Frontal cortex (tissue), 4 donors: Measurements from ENCODE around the gene CCDC15. TPM values are rescaled to one million over a fixed set of nuclear protein-coding genes. Genes with fewer than 3 reads are reported as not detected.
A peak's percentile ranks its signal among the peaks of the same experiment; 100 is the strongest.
"Not testable (repeated sequence)": the region's sequence is repeated elsewhere in the genome, so short reads cannot be mapped to it uniquely, and the experiment has no call there.

Experiments
- DNase-seq, 2 donors: peaks; one replicate each; pipeline ENCODE4 v3.0.0; 2012; ENCODE audit warnings: low spot score in 2 of 2
- FAIRE-seq: peaks from 2 replicates; lab custom pipeline; 2012; peaks lifted over from hg19 to GRCh38; lab: Jason Lieb, UNC
- total RNA-seq: library from RNA; depleted of rRNA; stranded (reverse); fragments of >200 nt; gene quantifications from one replicate; pipeline ENCODE4 v1.2.3, GENCODE V29; 2014
- donor health status: control.
- donor health status: control.
- donor health status: control.

CCDC15 gene
- total RNA-seq, 1 donor from 2014 or later, result 3.7 TPM

GRCh38 chr11:124938206-124938765, 15.7 kb upstream of the CCDC15 start:
- no peak for DNase-seq
- no peak for FAIRE-seq

- DNase-seq, result no peak
- FAIRE-seq, result no peak
Observed at GRCh38 chr11:124938970-124939369, 15.0 kb upstream of the CCDC15 start.

- DNase-seq (no peak), FAIRE-seq (no peak)
Observed at GRCh38 chr11:124941703-124942102, 12.3 kb upstream of the CCDC15 start.

GRCh38 chr11:124942466-124943253, 11.3 kb upstream of the CCDC15 start:
- FAIRE-seq (peak; percentile 69), DNase-seq (no peak)

GRCh38 chr11:124943254-124943616, 10.8 kb upstream of the CCDC15 start:
- no peak for FAIRE-seq

GRCh38 chr11:124943741-124944140, 10.3 kb upstream of the CCDC15 start:
- FAIRE-seq (no peak), DNase-seq (no peak)

More at GRCh38 chr11:124943254-124943616, 10.8 kb upstream of the CCDC15 start:
- no peak for DNase-seq

GRCh38 chr11:124944565-124944964, 9.4 kb upstream of the CCDC15 start:
- FAIRE-seq, result no peak

GRCh38 chr11:124945826-124946225, 8.2 kb upstream of the CCDC15 start:
- DNase-seq (no peak), FAIRE-seq (no peak)

More at GRCh38 chr11:124944565-124944964, 9.4 kb upstream of the CCDC15 start:
- no peak for DNase-seq

- FAIRE-seq (peak; percentile 36), DNase-seq (no peak)
Observed at GRCh38 chr11:124946735-124947141, 7.3 kb upstream of the CCDC15 start.

- FAIRE-seq, result no peak
Observed at GRCh38 chr11:124950601-124951330, 3.2 kb upstream of the CCDC15 start.

GRCh38 chr11:124951341-124951740, 2.7 kb upstream of the CCDC15 start:
- no peak for DNase-seq
- FAIRE-seq, result no peak

More at GRCh38 chr11:124950601-124951330, 3.2 kb upstream of the CCDC15 start:
- no peak for DNase-seq

GRCh38 chr11:124954590-124954955, 571 bp downstream of the CCDC15 start:
- DNase-seq (no peak), FAIRE-seq (no peak)

GRCh38 chr11:124955035-124955434, 1.0 kb downstream of the CCDC15 start:
- FAIRE-seq (no peak), DNase-seq (no peak)

- FAIRE-seq, result peak; percentile 94
- peak; percentile 34 to 59 for DNase-seq
Observed at GRCh38 chr11:124961972-124962609, 8.1 kb downstream of the CCDC15 start.

- not testable (repeated sequence) for DNase-seq, FAIRE-seq
Observed at GRCh38 chr11:124968197-124968596, 14.2 kb downstream of the CCDC15 start.

GRCh38 chr11:124970925-124971324, 16.9 kb downstream of the CCDC15 start:
- FAIRE-seq (no peak), DNase-seq (no peak)

- no peak for FAIRE-seq
- DNase-seq, result no peak
Observed at GRCh38 chr11:124971810-124972209, 17.8 kb downstream of the CCDC15 start.

- DNase-seq, result no peak
- no peak for FAIRE-seq
Observed at GRCh38 chr11:124976531-124976930, 22.5 kb downstream of the CCDC15 start.

- no peak for DNase-seq
- no peak for FAIRE-seq
Observed at GRCh38 chr11:124977006-124977405, 23.0 kb downstream of the CCDC15 start.

- no peak for FAIRE-seq
- no peak for DNase-seq
Observed at GRCh38 chr11:124978316-124978715, 24.3 kb downstream of the CCDC15 start.
